ENCODE results near the gene DNAJB6.

Gene DNAJB6

GRCh38 chr7:157411580-157411979 lies 74.8 kb downstream of the DNAJB6 start:
- DNase-seq, result no peak

GRCh38 chr7:157412021-157412443 lies 75.2 kb downstream of the DNAJB6 start:
- no peak for DNase-seq

GRCh38 chr7:157412491-157413180 lies 75.8 kb downstream of the DNAJB6 start:
- no peak for DNase-seq

- DNase-seq, result no peak
Measured at GRCh38 chr7:157413881-157414701, 77.3 kb downstream of the DNAJB6 start.

GRCh38 chr7:157414702-157415096 lies 77.9 kb downstream of the DNAJB6 start:
- DNase-seq, result no peak

GRCh38 chr7:157415486-157415885 lies 78.7 kb downstream of the DNAJB6 start:
- no peak for DNase-seq

GRCh38 chr7:157416011-157416410 lies 79.2 kb downstream of the DNAJB6 start:
- no peak for DNase-seq

GRCh38 chr7:157418204-157419034 lies 81.6 kb downstream of the DNAJB6 start:
- DNase-seq, result no peak

GRCh38 chr7:157419035-157419293 lies 82.2 kb downstream of the DNAJB6 start:
- DNase-seq, result no peak

GRCh38 chr7:157422279-157422678 lies 85.5 kb downstream of the DNAJB6 start:
- no peak for DNase-seq

GRCh38 chr7:157423348-157423747 lies 86.5 kb downstream of the DNAJB6 start:
- DNase-seq, result no peak

- DNase-seq, result no peak
Measured at GRCh38 chr7:157423886-157424565, 87.2 kb downstream of the DNAJB6 start.

GRCh38 chr7:157425137-157425731 lies 88.4 kb downstream of the DNAJB6 start:
- DNase-seq, result no peak

- no peak for DNase-seq
Measured at GRCh38 chr7:157425761-157426160, 89.0 kb downstream of the DNAJB6 start.

- DNase-seq, result no peak
Measured at GRCh38 chr7:157426463-157427301, 89.9 kb downstream of the DNAJB6 start.

- DNase-seq, result no peak
Measured at GRCh38 chr7:157427811-157428553, 91.2 kb downstream of the DNAJB6 start.

- no peak for DNase-seq
Measured at GRCh38 chr7:157428554-157428945, 91.7 kb downstream of the DNAJB6 start.

- DNase-seq, result peak; percentile 17
Measured at GRCh38 chr7:157429001-157429679, 92.3 kb downstream of the DNAJB6 start.

- no peak for DNase-seq
Measured at GRCh38 chr7:157429680-157430224, 92.9 kb downstream of the DNAJB6 start.

GRCh38 chr7:157430721-157431120 lies 93.9 kb downstream of the DNAJB6 start:
- no peak for DNase-seq

Measured in DMS 273 treated with DMSO at 0.1 percent for 48 hours (cell line).